Measurements from ENCODE around the gene ACTR5. TPM values are rescaled to one million over a fixed set of nuclear protein-coding genes. Genes with fewer than 3 reads are reported as not detected.

The ACTR5 gene
- total and polyA plus RNA-seq, 2 donors (not counting 3 experiments of a cell fraction or from before 2014, with no cell fraction given), result 8.8 to 11.3 TPM

DNA sequence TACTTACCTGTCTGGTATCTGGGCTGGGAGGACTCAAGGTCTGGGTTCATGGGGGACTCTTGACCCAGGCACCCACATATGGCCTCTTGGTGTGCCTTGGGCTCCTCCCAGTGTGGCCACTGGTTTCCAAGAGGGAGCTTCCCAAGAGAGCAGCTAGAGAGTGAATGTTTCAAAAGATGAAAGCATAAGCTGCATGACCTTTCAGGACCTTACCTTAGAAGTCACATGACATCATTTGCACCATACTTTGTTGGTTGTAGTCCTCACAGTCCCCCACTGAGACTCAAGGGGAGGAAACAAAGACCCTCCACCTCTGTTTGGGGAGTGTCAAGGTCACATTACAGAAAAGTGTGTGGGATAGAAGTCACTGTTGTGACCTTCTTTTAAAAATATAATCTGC is 13.9 kb downstream of the ACTR5 start:
- no peak overlapping the region for H3K4me3 ChIP-seq (replicated peaks in 1 of 3; ENCODE audit: insufficient read depth in 1 of 3, low read depth in 1 of 3, low read length in 3 of 3)
- H3K9me1 ChIP-seq (replicated peaks; ENCODE audit: control insufficient read depth, extremely low read depth, insufficient read depth, low read length), result no peaks in the 10 kb centered on the region
- peaks cover 17% of the 10 kb centered on the region for H3K4me1 ChIP-seq (ENCODE audit: control insufficient read depth, extremely low read depth, insufficient read depth, low read length)
- ChIA-PET POLR2A (interaction anchor here (0.6 kb wide), 1 partner anchor 169 kb away, joined by 3 read pairs; no protein-coding TSS in a partner anchor), CTCF (interaction anchor here (1.7 to 2.0 kb wide), 4 partner anchors 10 to 36 kb away, joined by 4 to 6 read pairs (median 4); no protein-coding TSS in a partner anchor)
- no peaks in the 10 kb centered on the region for H3K27me3 ChIP-seq (ENCODE audit: control insufficient read depth in 2 of 2, insufficient read depth in 2 of 2, low read length in 2 of 2)
- H3K36me3 ChIP-seq (ENCODE audit: control insufficient read depth in 2 of 2, extremely low read depth in 1 of 2, insufficient read depth in 2 of 2, low read length in 2 of 2), result peaks cover 6 to 9% of the 10 kb centered on the region in 2 experiments
- DNase-seq (ENCODE audit: low read depth, low spot score) (no peak), FAIRE-seq (no peak)
- H3K4me2 ChIP-seq (ENCODE audit: insufficient read depth, low read length), result no peak overlapping the region
- no peaks in the 10 kb centered on the region for H3K79me2 ChIP-seq (ENCODE audit: control insufficient read depth, insufficient read depth, low read length)
- TF ChIP-seq POLR2AphosphoS5 (IDR thresholded peaks at IDR 0.05; ENCODE audit: insufficient read depth, low read depth, low read length) (no peak), POLR2A (IDR thresholded peaks at IDR 0.05; ENCODE audit: low read depth, low read length) (no peak), EZH2 (IDR thresholded peaks at IDR 0.05; ENCODE audit: borderline replicate concordance, low read depth, low read length, severe bottlenecking) (no peak), MAX (IDR thresholded peaks at IDR 0.05; ENCODE audit: insufficient read depth, insufficient read length) (no peak), JUN (IDR thresholded peaks at IDR 0.05; ENCODE audit: borderline replicate concordance, insufficient read depth, insufficient read length, low read depth) (no peak), GATA2 (IDR thresholded peaks at IDR 0.05; ENCODE audit: insufficient read depth, insufficient read length, low read depth, low read length) (no peak), FOS (IDR thresholded peaks at IDR 0.05; ENCODE audit: borderline replicate concordance, insufficient read depth, low read length) (no peak), MYC (IDR thresholded peaks at IDR 0.05; ENCODE audit: low read depth, low read length) (no peak)
- TF ChIP-seq, protein P1, sequence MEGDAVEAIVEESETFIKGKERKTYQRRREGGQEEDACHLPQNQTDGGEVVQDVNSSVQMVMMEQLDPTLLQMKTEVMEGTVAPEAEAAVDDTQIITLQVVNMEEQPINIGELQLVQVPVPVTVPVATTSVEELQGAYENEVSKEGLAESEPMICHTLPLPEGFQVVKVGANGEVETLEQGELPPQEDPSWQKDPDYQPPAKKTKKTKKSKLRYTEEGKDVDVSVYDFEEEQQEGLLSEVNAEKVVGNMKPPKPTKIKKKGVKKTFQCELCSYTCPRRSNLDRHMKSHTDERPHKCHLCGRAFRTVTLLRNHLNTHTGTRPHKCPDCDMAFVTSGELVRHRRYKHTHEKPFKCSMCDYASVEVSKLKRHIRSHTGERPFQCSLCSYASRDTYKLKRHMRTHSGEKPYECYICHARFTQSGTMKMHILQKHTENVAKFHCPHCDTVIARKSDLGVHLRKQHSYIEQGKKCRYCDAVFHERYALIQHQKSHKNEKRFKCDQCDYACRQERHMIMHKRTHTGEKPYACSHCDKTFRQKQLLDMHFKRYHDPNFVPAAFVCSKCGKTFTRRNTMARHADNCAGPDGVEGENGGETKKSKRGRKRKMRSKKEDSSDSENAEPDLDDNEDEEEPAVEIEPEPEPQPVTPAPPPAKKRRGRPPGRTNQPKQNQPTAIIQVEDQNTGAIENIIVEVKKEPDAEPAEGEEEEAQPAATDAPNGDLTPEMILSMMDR (IDR thresholded peaks at IDR 0.05; ENCODE audit: extremely low read depth in 1 of 2, insufficient read depth in 1 of 2, low read depth in 1 of 2, low read length in 2 of 2), result no peak
- dilution Hi-C loops (cut with MboI; ENCODE audit: extremely low pct_ligation_motif_present, low sequenced_read_pairs) (no loop called here), intact Hi-C loops (cut with micrococcal nuclease) (no loop called here)
- H3K9ac ChIP-seq (replicated peaks; ENCODE audit: extremely low read depth, insufficient read depth, low read length), result no peak overlapping the region
- H3K27ac ChIP-seq (ENCODE audit: insufficient read depth, low read depth, low read length), result no peak overlapping the region
- no peak overlapping the region for H2AFZ ChIP-seq (ENCODE audit: low read depth, low read length)
- BruUV-seq (replicated peaks), result no TSS peak
- H4K20me1 ChIP-seq (replicated peaks; ENCODE audit: control insufficient read depth, extremely low read depth, insufficient read depth, low read length), result no peaks in the 10 kb centered on the region
- no peaks in the 10 kb centered on the region for H3K9me3 ChIP-seq (replicated peaks; ENCODE audit: control insufficient read depth, insufficient read depth, low read length)
